GM20431 (cell line): Measurements from ENCODE around the gene STX18.
"Not testable (repeated sequence)": the region's sequence is repeated elsewhere in the genome, so short reads cannot be mapped to it uniquely, and the experiment has no call there.

Experiments
- in situ Hi-C: fragments of 300-500 bp; cut with MseI, MboI; formaldehyde crosslinking; loops from one replicate; pipeline ENCODE4 v1.15.0; 2020; ENCODE audit warnings: low sequenced_read_pairs; ENCODE audit not compliant: unreplicated experiment

The STX18 gene

GRCh38 chr4:4425696-4426095 is 116.2 kb downstream of the STX18 start:
- in situ Hi-C loops: no loop called here

DNA sequence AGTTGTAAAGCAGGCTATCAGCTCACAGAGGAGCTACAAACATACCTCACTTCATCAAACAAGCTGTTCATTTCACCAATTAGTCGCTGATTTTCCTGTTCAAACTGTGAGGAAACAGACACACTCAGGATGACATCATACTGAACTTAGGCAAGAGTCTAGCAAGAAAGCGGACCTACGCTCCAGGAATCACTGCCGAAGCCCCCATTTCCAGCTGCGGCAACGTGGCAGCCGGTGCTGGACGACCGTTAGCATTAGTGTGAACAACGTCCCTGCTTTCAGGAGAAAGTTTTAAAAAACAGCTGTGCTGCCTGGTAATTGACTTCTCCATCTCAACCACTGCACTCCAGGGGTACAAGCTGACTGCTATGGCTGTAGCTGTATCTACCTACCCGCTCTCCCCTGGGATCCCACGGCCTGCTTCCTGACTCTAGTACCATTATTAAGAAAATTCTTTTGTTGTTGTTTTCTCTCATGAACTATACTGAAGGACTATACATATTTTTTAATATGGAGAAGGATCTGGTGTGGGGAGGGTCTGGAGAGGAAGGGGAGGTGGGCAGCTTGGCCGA is 116.6 kb downstream of the STX18 start:
- in situ Hi-C loops: no loop called here

- in situ Hi-C loops: no loop called here
Observed at GRCh38 chr4:4424499-4425115, 117.2 kb downstream of the STX18 start.

- in situ Hi-C loops: no loop called here
Observed at GRCh38 chr4:4423706-4424498, 117.9 kb downstream of the STX18 start.

- in situ Hi-C loops: no loop called here
Observed at GRCh38 chr4:4422856-4423499, 118.9 kb downstream of the STX18 start.

DNA sequence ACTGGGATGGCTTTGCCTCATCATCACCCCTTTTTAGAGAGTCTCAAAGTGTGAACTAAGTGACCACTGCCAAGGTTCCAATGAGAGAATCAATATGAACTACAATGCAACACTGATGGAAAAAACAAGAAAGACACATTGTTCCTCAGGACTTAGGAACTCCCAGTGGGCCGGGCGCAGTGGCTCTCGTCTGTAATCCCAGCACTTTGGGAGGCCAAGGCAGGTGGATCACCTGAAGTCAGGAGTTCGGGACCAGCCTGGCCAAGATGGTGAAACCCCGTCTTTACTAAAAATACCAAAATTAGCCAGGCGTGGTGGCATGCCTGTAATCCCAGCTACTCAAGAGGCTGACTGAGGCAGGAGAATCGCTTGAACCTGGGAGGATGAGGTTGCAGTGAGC is 119.7 kb downstream of the STX18 start:
- in situ Hi-C loops: not testable (repeated sequence)

GRCh38 chr4:4421356-4421755 is 120.5 kb downstream of the STX18 start:
- in situ Hi-C loops: no loop called here

GRCh38 chr4:4420421-4420820 is 121.4 kb downstream of the STX18 start:
- in situ Hi-C loops: no loop called here

GRCh38 chr4:4419896-4420295 is 122.0 kb downstream of the STX18 start:
- in situ Hi-C loops: no loop called here

GRCh38 chr4:4418676-4419390 is 123.0 kb downstream of the STX18 start:
- in situ Hi-C loops: no loop called here

DNA sequence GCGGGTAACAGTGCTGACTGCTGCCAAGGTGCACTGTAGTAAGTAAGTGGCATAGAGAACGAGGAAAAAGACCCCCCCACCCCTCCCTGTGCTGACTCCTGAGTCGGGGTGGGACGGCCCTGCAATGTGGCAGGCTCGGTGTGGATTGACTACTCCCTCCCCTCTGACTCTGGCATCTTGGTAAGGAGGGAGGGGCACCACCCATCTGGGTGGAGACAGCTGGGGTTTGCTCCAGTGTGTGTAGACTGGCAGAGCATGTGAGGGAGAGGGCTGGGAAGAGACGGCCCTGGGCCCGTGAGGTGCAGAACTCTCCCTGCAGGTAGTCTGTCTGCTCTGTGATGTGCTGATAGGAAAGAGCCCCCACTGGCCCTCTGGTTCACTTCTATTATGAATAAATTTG is 124.0 kb downstream of the STX18 start:
- in situ Hi-C loops: no loop called here

- in situ Hi-C loops: no loop called here
Observed at GRCh38 chr4:4416981-4417380, 124.9 kb downstream of the STX18 start.

GRCh38 chr4:4415806-4416805 is 125.7 kb downstream of the STX18 start:
- in situ Hi-C loops: no loop called here

- in situ Hi-C loops: no loop called here
Observed at GRCh38 chr4:4415107-4415805, 126.6 kb downstream of the STX18 start.

DNA sequence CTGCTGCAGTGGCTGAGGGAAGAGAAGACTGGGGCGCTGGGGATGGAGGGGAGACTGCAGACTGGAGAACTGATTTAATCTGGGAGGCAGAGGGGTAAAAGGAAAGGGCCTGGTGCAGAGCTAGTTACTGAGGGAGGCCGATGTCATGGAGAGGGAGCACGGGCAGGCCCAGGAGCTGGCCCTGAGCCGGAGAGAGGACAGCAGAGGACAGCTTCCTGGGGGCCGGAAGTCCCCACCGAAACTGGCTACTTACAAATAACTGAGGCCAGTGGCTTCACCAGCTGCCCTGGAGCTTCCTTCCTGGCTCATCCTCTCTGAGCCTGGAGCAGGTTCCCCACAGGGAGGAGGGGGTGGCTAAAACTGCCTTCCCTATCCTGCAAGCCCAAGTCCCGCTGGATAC is 128.0 kb downstream of the STX18 start:
- in situ Hi-C loops: no loop called here

DNA sequence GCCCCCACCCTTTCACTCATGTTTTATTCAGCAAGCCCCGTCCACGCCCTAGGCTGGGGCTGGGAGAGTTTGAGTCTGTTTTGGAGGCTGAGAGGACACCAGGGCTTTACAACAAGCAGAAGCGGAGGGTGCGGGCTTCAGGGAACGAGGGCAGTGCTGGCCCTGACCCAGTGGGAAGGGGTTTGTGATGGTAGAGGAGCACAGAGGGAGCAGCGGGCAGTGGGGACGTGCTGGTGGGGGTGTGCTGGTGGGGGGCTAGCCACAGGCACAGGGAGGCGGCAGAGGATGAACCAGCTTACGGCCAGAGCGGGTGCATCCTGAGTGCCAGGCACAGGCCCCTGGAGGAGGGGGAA is 128.5 kb downstream of the STX18 start:
- in situ Hi-C loops: no loop called here

GRCh38 chr4:4412641-4413372 is 129.0 kb downstream of the STX18 start:
- in situ Hi-C loops: no loop called here

GRCh38 chr4:4411906-4412305 is 129.9 kb downstream of the STX18 start:
- in situ Hi-C loops: no loop called here
